DMS79 treated with DMSO at 0.1 percent for 48 hours (cell line): ENCODE results near the gene CRACDL.

Source experiments
- DNase-seq: peaks from one replicate; lab custom pipeline; 2025; lab: John Stamatoyannopoulos, UW

CRACDL gene

DNA sequence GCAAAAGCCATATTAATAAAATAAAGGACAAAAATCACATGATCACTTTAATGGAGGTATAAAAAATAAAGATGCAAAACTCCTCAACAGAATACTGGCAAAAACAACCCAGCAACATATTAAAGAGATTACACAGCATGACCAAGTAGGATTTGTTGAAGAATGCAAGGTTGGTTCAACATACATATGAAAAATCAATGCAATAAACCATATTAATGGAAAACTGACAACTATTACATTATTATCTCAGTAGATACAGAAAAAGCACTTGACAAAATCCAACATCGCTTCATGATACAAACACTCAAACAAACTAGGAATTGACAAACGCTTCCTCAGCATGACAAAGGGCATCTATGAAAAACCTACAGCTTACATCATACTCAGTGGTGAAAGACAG is 76.7 kb downstream of the CRACDL start:
- DNase-seq: no peak

DNA sequence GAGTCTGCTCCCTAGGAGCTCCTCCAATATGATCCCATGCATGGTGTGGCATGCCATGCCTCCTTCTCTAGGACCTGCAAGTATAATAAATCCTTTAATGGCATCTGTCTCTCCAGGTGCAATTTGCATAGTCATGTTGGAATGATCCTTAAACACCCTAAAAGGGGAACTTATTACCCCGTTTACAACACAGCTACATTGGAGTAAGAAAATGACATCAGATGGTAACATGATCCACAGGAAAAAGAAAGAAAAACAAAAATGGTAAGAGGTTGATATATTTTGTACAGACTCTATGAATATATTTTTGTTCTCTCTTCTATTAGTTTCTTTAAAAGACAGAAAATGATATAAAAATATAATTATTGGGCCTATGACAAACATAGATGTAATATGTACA is 79.0 kb downstream of the CRACDL start:
- no peak for DNase-seq

DNA sequence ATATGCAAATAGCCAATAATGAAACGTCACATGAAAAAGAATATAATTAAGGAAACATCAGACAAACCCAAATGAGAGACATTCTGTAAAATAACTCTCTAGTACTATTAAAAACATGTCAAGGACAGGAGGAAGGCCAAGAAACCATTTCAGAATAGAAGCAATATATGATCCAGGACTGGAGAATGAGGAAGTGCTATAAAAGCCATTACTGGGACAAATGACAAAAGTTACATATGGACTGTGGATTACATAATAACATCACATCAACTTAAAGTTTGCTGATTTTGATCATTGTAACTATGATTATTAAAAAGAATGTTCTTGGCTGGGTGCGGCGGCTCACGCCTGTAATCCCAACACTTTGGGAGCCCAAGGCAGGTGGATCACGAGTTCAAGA is 81.3 kb downstream of the CRACDL start:
- no peak for DNase-seq

DNA sequence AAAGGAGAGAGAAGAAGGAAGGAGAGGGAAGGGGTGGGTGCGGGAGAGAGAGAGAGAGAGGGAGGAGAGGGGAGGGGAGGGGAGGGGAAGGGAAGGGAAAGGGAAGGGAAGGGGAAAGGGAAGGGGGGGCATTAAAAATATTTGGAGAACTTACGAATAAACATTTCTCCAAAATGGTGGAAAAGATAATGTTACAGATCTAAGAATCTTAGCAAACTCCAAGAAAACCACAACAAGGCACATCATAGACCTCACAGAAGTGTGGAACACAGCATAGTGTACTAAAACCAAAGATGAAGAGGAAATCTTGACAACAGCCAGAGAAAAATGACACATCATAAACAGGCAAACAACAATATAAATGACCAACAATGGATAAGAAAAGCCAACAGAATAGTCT is 83.1 kb downstream of the CRACDL start:
- DNase-seq: no peak

DNA sequence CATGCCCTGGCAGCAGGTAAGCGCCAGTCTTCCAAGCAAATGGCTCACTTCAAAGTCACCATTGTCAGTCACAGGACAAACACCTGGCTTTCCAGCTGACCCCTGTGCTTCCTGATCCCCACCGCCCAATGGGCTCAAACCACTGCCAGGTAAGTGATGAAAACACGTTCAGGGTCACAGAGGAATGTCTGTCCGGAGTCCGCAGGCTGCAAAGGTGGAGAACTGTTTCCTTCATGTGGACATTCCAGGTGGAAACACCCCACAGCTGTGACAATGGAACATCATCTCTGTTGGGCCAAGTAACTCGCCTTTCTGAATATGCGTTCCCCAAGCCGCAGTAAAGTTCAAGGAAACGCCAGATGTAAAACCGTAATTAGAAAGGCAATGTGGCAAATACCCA is 86.0 kb downstream of the CRACDL start:
- no peak for DNase-seq

DNA sequence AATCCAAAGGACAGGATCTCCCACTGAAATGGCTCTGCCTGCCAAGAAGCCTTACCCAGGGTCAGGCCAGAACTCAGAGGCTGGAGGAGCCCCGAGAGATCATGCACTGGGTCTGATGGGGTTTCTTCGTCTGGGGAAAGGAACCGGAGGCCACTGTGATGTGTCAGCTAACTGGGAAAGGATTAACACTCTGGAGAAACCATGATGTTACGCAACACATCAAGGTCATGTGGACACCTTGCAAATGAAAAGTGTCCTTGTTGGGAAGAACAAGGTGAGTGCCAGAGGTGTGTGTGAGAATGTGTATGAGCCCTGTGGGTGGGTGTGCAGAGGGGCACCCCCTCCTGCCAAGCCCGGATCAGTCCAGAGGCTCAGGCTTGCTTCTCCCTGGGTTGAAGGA is 86.9 kb downstream of the CRACDL start:
- DNase-seq: no peak

DNA sequence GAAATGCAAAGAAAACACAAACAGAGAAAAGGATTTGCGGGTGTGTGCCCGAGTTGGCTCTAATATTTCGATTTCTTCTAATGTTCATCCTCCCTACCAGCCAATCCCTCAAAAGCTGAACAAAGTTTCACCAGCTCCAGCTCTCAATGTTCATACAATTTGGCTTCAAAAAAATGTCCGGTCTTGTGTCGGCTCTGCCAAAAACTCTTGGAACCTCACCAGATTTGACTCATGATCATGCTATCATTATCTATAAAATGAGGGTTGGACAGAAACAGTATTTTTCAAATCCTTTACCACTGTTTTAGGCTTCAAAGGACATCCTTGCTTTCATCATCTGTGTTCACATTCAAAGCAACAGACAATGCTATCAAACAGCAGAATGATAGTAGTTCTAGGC is 88.2 kb downstream of the CRACDL start:
- DNase-seq: no peak

DNA sequence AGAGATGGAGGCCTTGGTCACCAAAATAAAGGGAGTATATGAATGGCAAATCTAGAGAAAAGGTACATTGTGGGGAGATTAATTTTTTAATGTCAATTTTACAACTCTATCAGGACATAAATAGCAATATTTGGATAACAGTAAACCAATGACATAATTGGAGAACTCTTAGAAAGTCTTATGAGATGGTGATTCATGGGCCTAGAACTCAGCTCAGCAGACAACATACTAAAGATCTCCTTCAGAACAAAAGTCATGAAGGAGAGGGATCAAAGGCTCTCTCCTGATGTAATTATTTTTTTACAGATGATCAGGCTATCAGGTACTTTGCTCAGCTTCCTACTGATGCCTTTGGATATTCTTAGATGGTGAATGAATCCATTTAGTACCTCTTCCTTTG is 90.0 kb downstream of the CRACDL start:
- no peak for DNase-seq

DNA sequence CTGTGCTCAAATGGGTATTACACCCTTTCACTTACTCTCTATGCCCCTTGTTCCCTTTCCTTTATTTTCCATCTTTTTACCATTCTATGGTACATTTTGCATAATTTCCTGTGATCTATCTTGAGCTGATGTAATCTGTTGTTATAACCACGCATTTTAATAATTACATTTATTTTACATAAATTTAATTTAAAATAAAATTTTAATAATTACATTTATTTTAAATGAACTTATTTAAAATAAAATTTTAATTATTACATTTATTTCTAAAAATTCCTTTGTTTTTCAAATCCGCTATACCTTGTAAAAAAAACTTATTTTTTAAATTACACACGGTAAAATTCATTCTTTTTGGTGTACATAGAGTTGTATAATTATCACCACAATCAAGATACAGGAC is 93.9 kb downstream of the CRACDL start:
- DNase-seq: no peak

DNA sequence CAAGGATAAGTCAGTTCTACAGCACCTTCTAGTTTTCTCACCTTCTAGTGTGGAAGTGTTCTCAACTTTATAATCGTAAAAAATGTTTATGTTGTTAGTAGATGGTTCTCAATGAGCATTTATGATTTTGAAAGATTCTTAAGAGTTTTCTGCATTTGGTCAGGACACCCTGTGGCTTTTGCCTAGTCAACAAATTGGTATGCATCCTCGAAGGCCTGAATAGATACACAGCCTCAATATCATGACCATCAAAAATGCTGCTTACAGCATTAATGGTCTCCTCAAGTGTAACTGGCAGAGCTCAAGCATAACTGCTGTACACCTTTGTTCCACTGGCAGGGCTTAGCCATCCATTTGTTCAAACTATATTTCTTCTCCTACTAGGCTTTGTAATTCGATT is 96.7 kb downstream of the CRACDL start:
- DNase-seq: no peak

DNA sequence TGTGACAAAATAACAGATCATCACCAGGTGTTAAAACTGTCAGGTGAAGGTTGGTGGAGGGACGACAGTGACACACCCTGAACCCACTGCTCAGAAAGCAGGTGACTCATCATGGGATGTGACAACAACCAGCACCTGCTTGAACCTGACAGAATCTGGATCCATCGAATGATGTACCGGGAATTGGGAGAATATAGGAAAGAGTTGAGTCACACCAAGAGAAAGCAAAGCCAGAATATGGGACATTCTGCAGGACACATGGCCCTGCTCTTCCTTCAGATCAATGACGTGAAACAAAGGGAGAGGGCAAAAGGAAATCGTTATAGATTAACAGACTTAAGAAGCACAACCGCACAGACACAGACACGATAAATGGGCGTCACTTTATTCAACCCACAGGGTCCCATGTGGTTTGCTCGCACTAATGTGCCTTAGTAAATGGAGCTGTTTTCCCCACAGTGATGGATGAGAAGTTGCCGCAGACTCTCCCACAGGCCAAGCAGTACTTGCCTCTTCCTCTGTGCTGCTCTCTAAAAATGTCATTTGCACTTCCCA is 100.1 kb downstream of the CRACDL start:
- DNase-seq: no peak

DNA sequence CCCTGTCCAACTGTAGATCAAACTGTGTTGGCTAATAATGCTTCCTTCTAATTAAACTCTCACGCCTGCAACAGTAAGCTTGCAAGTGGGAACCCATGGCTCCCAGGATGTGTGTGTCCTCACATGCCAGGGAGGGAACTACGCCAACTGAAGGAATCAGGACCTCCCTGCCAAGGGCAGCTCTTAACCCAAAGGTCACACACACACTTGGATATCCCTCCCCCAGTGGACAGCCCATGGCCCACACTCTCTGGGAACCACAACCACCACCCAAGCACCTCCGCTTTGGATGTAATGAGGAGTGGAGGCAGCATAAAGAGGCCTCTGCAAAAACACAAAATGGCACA is 102.1 kb downstream of the CRACDL start:
- DNase-seq: no peak

DNA sequence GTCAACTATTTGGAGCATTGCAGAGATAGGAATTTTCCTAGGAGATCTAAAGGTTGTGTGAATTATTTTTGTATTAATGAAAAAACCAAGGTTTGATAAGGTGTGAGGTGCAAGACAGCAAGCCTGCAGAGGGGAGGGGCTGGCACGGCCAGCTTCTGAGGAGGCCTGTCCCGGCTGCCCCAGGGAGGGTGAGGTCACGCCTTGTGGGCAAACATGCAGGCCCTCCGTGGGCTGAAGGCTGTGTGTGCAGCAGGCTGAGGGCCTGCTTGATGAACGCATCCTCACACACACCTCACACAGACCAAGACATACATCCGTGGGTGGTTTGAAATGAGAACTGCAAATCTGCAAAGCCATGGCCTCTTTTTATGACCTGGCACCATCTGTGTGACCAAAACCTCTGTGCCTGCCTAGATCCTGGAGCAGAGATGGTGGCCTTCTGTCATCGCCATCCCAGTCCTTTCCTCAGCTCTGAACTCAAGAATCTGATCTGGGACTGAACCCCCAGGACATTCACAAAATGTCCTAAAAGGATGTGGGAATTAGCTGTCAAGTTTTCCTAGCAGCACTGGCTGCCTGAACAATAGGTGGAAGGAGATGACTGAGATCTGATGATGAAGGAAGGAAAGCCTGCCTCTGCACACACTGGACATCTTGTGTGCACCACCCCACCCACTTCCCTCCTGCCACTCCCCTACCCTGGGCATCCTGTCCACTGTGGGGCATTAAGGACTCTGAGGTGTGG is 102.7 kb downstream of the CRACDL start:
- no peak for DNase-seq

DNA sequence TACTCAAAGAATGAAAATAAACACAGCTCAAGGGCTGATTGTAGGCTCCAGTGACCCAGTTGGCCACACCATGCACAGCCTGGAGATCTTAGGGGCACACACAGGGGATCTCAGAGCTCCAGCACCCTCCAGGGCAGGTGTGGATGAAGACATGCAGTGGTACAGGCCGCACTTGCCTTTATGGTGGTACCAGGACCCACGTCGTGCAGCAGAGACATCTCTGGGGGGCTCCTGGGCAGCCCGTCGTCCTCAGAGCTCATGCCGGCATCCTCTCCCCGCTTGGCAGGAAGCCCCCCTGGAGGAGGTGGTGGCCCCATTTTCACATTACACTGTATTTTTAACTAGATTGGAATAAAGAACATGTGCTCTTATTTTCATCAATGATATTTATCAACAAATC is 103.9 kb downstream of the CRACDL start:
- DNase-seq: no peak

DNA sequence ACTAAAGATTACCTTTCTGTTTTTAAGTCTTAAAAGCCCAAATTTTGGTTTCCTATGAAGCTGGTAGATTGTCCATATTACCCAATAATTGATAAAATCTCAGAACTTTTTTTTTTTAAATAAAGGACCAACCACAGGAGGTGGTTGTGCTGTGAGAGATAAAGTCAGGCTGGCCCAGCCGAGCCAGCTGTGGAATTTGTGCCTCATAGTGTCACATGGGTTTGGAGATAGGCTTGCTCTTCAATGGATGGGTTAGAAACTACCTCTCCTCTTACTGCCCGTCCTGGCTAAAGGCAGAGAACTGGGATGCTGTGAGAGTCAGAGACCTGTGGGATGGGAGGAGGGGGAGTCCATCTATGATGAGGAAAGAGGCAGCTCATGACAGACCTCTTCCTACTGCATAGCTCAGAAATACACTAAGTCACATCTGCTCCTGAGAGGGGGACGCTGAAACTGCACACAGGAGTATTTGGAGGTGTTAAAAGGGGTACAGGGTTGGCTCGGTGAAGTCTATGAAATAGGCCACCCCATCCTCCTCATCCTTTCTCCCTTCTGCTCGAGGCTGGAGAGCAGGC is 105.4 kb downstream of the CRACDL start:
- no peak for DNase-seq

DNA sequence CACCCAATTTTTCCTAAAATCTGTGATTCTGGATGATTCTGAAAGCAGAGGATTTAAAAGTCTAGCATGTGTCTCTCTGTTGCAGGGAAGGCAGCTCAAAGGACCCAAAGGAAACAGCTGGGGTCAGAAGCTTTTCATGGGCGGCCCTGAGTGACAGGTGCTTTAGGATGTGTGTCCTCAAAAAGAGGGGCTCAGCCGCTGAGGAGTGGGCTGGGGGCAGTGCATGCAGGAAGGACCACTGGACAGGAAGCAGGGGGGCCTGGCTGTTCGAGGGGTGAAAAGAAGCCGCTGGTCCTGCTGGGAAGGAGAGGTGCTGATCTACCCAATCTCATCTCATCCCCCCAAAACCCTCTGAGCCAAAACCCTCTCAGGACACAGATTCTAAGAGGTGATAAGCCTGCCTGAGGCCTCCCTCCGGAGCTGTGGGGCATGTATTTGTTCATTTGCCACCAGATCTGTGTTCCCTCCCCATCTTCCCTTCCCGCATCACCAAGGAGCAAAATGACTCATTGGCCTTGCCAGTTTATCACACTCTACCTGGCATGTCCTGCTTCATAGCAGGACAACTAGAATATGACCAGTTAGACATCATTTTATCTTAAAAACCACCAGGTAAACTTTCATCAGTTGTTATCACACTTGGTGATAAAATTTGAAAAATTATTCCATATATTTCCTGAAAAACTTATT is 106.3 kb downstream of the CRACDL start:
- no peak for DNase-seq

DNA sequence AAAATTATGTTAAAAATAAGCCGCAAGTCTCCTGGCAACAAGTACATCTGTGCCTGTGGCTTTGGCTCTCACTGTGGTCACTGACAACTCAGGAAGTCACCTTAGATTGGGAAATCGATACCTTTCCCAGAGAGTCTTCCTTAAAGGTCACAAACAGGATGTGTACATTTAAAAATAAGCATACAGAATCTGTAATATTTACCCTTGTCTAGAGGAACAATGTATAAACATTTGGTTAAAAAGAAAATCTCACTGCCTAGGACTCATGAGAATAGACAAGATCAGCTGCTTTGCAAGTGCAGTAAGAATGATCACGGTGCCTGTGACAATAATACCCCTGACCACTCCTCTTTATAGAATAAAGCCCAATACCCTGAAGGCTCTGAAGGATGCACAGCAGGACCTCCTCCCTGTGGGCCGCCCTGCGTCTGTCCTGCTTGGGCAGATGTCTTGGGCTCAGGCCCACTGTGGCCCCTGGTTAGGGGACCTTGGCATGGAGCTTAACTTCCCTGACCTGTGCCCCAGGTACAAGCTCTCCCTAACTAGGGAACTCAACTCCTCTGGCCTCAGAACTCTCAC is 107.1 kb downstream of the CRACDL start:
- DNase-seq: no peak

DNA sequence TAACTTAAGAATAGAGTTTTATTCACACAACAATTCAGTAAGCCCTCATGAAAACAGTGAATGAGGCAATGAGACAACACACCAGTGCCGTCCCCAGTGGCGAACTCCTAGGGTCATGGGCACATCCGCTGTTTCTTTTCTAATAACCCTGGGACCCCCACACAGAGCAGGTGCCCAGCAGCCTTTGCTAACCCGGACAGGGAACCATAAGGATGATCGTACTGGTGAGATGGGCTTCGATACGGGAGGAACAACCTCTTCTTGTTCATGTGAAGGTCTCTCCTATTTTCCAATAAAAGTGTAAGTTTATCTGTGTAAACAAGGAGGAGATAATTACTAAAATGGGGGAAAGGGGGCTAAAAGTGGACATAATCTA is 107.7 kb downstream of the CRACDL start:
- DNase-seq: no peak

DNA sequence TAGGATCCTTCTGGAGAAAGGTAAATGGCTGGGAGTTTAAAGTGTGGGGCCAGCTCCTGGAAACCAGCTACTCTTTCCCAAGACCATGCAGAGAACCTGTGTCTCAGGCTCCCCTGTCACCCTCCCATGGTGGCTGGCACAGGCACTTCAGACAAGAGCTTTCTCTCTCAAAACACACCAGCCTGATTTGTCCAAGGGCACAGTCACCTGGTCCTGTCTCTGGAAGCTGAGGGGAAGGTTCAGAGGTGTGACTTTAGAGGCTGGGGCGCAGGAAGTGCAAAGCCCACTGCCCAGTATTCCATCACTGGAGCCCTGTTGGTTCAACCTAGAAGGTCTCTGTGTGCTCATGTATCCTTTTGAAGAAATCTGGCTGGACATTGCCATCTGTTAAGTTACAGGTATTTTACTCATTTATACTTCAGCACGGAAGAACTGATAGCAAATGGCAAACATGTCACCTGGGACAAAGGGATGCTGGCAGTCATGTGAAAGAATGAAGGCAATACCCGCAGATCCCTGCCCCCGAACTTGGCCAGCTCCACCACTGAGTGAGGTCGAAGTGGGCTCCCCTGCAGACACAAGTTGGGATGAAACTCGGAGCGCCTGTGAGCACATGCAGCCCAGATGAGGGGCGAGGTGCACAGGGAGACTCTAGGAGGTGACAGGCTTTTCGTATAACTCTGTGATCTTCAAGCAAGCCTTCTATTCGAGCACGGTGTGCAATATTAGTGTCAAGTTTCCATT is 108.2 kb downstream of the CRACDL start:
- no peak for DNase-seq

DNA sequence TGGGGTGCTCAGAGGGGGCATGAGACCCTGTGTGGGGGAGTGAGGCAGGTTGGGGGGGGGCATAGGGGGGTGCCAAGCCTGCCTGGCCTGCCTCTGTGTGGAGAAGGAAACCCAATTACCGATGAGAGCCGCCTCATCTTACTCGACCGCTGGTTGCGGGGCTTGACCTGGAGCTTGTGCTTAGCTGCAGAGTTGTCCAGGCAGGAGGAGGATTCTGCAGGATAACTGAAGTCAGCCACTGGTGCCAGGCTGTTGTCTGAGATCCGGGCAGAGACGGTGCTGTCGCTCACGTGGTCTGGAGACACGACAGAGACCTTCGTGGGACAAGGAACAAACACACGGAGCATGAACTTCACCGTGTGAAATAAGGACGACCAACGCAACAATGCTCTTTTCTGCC is 109.2 kb downstream of the CRACDL start:
- DNase-seq: no peak

DNA sequence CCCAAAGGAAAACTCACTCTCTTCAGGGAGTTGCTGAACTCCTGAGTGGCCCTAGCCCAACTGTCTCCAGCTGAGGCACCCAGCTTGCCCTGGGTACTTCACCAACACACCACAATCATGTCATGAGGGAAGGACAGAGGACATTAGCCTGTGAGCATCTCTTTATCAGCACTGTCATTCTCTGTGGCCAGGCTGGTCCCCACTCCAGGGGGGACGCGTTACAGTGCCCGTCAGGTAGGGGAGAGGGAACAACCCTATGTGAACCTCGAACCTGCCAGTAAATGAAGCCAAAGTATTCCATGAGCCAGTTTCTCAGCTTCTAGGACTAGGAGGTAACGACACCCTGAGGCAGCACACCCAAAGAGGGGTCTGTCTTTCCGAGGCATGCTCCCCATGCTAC is 110.2 kb downstream of the CRACDL start:
- no peak for DNase-seq

DNA sequence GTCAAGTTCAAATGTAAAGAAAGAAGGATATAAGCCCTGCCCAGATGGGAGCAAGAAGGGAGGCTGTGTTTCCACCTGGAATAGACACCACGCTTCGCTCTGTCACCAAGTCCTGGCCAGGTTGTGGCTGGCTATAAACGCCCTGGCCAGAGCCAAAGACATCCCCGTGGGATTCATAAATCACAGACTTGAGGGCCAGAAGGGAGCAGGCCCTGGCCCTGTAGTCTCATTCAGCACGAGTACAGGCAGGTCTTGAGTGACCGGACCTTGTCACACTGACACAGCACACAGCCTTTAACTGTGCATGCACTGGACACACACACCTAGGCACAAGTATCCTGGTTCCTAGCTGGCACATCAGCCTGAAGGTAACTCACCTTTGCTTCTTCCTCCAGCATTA is 110.6 kb downstream of the CRACDL start:
- DNase-seq: no peak

DNA sequence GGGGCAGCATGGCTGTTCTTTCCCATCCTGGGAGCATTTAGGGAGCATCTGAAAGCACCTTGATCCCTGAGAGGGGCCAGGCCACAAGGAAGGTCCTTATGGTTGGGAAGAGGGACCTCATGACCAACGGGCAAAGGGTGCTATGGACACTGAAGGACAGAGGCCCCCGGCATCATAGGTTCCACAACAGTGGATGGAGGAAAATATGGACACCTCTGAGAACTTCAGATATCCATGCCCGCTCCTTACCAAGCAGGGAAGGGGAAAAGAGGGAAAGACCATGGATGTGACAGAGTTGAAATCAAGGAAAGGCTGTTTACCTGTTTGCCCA is 111.0 kb downstream of the CRACDL start:
- DNase-seq: no peak
